Skeletal muscle tissue (tissue), 4 donors: ENCODE measurements around the gene U2AF2. TPM values are rescaled to one million over a fixed set of nuclear protein-coding genes. Genes with fewer than 3 reads are reported as not detected.

Experiments
- H3K27ac ChIP-seq: one replicate; pipeline ENCODE4 v1.7.0; 2013; ENCODE audit warnings: mild to moderate bottlenecking, low read depth, low read length, inconsistent platforms
- H3K27me3 ChIP-seq, 3 donors: one replicate each; pipeline ENCODE4 v1.7.0; 2013; ENCODE audit warnings: low read length in 3 of 3; ENCODE audit not compliant: control insufficient read depth in 3 of 3, insufficient read depth in 3 of 3
- H3K36me3 ChIP-seq, 3 donors: one replicate each; pipeline ENCODE4 v1.7.0; 2013; ENCODE audit warnings: low read length in 3 of 3; ENCODE audit not compliant: control insufficient read depth in 3 of 3, insufficient read depth in 3 of 3
- H3K4me1 ChIP-seq, 3 donors: one replicate each; pipeline ENCODE4 v1.7.0; 2013; ENCODE audit warnings: low read length in 3 of 3, mild to moderate bottlenecking in 3 of 3; ENCODE audit not compliant: control insufficient read depth in 3 of 3, insufficient read depth in 3 of 3
- H3K4me3 ChIP-seq, 3 donors: one replicate each; pipeline ENCODE4 v1.7.0; 2013; ENCODE audit warnings: low read length in 3 of 3
- H3K9ac ChIP-seq, 3 donors: one replicate each; pipeline ENCODE4 v1.7.0; 2013; ENCODE audit warnings: low read length in 3 of 3, mild to moderate bottlenecking in 3 of 3, moderate library complexity in 2 of 3, low read depth in 1 of 3
- H3K9me3 ChIP-seq, 3 donors: one replicate each; pipeline ENCODE4 v1.7.0; 2013; ENCODE audit warnings: low read length in 3 of 3; ENCODE audit not compliant: control insufficient read depth in 3 of 3
- total RNA-seq: library from RNA; depleted of rRNA; stranded (reverse); fragments of >200 nt; gene quantifications from one replicate; pipeline ENCODE4 v1.2.3, GENCODE V29; 2014
- donor health status: Osteomylitis.

U2AF2 gene
- total RNA-seq, 1 donor from 2014 or later = 52.2 TPM

DNA sequence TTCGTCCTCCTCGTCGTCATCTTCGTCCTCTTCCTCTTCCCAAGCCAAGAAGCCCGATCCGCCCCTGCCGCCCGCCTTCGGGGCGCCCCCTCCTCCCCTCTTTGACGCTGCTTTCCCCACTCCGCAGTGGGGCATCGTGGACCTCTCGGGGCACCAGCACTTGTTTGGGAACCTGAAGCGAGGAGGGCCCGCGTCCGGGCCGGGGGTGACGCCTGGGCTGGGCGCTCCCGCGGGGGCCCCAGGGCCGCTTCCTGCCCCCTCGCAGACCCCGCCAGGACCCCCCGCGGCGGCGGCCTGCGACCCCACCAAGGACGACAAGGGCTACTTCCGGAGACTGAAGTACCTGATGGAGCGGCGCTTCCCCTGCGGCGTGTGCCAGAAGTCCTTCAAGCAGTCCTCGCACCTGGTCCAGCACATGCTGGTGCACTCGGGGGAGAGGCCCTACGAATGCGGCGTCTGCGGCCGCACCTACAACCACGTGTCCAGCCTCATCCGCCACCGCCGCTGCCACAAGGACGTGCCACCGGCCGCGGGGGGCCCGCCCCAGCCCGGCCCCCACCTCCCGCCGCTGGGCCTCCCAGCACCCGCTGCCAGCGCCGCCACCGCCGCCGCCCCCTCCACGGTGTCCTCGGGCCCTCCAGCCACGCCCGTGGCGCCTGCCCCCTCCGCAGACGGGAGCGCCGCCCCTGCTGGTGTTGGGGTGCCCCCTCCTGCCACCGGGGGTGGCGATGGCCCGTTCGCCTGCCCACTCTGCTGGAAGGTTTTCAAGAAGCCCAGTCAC lies 40.7 kb upstream of the U2AF2 start:
- Histone ChIP-seq H3K27me3 (no peaks in the 10 kb centered on the region), H3K9me3 (no peaks in the 10 kb centered on the region), H3K4me1 (peaks cover 32 to 42% (median 38%) of the 10 kb centered on the region in 3 donors), H3K36me3 (peaks cover 22 to 34% (median 29%) of the 10 kb centered on the region in 3 donors), H3K27ac (no peak overlapping the region), H3K9ac (no peak overlapping the region), H3K4me3 (no peak overlapping the region)

DNA sequence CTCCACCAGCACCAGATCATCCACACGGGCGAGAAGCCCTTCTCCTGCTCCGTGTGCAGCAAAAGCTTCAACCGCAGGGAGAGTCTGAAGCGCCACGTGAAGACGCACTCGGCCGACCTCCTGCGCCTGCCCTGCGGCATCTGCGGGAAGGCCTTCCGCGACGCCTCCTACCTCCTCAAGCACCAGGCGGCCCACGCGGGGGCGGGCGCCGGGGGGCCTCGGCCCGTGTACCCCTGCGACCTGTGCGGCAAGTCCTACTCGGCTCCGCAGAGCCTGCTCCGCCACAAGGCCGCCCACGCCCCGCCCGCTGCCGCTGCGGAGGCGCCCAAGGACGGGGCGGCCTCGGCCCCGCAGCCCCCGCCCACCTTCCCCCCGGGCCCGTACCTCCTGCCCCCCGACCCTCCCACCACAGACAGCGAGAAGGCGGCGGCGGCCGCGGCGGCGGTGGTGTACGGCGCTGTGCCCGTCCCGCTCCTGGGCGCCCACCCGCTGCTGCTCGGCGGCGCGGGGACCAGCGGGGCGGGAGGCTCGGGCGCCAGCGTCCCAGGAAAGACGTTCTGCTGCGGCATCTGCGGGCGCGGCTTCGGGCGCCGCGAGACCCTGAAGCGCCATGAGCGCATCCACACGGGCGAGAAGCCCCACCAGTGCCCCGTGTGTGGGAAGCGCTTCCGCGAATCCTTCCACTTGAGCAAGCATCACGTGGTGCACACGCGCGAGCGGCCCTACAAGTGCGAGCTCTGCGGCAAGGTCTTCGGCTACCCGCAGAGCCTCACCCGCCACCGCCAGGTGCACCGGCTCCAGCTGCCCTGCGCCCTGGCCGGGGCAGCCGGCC lies 39.9 kb upstream of the U2AF2 start:
- Histone ChIP-seq H3K4me3 (no peak overlapping the region), H3K9ac (no peak overlapping the region), H3K9me3 (no peaks in the 10 kb centered on the region), H3K4me1 (peaks cover 37 to 42% (median 39%) of the 10 kb centered on the region in 3 donors), H3K36me3 (peaks cover 15 to 34% (median 21%) of the 10 kb centered on the region in 3 donors), H3K27me3 (no peaks in the 10 kb centered on the region), H3K27ac (no peak overlapping the region)

DNA sequence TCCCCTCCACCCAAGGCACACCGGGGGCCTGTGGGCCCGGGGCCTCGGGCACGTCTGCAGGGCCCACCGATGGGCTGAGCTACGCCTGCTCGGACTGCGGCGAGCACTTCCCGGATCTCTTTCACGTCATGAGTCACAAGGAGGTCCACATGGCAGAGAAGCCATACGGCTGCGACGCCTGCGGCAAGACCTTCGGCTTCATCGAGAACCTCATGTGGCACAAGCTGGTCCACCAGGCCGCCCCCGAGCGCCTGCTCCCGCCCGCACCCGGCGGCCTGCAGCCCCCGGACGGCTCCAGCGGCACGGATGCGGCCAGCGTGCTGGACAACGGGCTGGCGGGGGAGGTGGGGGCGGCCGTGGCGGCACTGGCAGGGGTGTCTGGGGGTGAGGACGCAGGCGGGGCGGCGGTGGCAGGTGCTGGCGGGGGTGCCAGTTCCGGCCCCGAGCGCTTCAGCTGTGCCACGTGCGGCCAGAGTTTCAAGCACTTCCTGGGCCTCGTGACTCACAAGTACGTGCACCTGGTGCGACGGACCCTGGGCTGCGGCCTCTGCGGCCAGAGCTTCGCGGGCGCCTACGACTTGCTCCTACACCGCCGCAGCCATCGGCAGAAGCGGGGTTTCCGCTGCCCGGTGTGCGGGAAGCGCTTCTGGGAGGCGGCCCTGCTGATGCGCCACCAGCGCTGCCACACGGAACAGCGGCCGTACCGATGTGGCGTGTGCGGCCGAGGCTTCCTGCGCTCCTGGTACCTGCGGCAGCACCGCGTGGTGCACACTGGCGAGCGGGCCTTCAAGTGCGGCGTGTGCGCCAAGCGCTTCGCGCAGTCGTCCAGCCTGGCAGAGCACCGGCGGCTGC lies 39.1 kb upstream of the U2AF2 start:
- no peak overlapping the region for H3K4me3 ChIP-seq
- no peaks in the 10 kb centered on the region for H3K27me3 ChIP-seq
- H3K27ac ChIP-seq = no peak overlapping the region
- no peaks in the 10 kb centered on the region for H3K9me3 ChIP-seq
- peaks cover 39 to 44% (median 40%) of the 10 kb centered on the region in 3 donors for H3K4me1 ChIP-seq
- H3K9ac ChIP-seq = no peak overlapping the region
- peaks cover 15 to 31% (median 21%) of the 10 kb centered on the region in 3 donors for H3K36me3 ChIP-seq

DNA sequence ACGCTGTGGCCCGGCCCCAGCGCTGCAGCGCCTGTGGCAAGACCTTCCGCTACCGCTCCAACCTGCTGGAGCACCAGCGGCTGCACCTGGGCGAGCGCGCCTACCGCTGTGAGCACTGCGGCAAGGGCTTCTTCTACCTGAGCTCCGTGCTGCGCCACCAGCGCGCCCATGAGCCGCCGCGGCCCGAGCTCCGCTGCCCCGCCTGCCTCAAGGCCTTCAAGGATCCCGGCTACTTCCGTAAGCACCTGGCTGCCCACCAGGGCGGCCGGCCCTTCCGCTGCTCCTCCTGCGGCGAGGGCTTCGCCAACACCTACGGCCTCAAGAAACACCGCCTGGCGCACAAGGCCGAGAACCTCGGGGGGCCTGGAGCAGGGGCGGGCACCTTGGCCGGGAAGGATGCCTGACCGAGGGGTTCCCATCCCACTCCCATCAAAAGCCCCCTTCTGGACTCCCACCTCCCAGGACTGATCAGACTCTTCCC lies 38.4 kb upstream of the U2AF2 start:
- Histone ChIP-seq H3K27me3 (no peaks in the 10 kb centered on the region), H3K36me3 (peaks cover 17 to 36% (median 26%) of the 10 kb centered on the region in 3 donors), H3K9ac (no peak overlapping the region), H3K27ac (no peak overlapping the region), H3K4me1 (peaks cover 37 to 44% (median 40%) of the 10 kb centered on the region in 3 donors), H3K9me3 (no peaks in the 10 kb centered on the region), H3K4me3 (no peak overlapping the region)

DNA sequence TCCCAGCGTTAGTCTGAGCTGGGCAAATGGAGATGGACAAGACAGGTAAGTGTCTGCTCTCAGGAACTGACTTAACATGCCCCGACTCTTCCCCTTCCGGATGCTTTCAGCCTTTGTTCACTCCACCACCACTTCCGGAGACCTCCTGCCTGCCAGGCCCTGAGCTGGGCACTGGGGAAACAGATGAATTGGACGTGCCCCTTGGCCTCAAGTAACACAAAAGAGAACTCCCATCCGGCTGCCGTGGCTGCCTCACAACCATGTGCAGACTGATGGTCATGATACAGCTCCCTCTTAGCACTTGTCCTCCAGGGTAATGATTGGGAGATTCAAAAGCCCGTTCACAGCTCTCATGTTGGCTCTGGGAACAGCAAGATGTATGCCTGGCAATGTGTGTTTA lies 37.4 kb upstream of the U2AF2 start:
- Histone ChIP-seq H3K27me3 (no peaks in the 10 kb centered on the region), H3K4me3 (no peak overlapping the region), H3K9me3 (no peaks in the 10 kb centered on the region), H3K4me1 (peaks cover 27 to 42% (median 35%) of the 10 kb centered on the region in 3 donors), H3K36me3 (peaks cover 17 to 39% (median 26%) of the 10 kb centered on the region in 3 donors), H3K27ac (no peak overlapping the region), H3K9ac (no peak overlapping the region)

DNA sequence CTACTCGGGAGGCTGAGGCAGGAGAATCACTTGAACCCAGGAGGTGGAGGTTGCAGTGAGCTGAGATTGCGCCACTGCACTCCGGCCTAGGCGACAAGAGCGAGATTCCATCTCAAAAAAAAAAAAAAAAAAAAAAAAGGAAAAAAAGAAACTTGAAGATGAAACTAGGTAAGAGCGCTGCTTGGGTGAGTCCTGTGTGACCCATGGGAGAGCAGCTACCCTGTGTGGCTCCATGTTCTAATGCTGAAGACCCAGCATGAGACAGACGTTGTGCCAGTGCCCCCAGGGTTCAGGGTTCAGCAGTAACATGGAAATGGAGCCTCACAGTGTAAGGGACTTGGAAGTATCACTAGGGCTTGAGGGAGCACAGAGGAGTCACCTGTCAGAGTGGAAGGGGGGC lies 36.4 kb upstream of the U2AF2 start:
- H3K36me3 ChIP-seq = peaks cover 17 to 34% (median 26%) of the 10 kb centered on the region in 3 donors
- no peak overlapping the region for H3K4me3 ChIP-seq
- no peak overlapping the region for H3K27ac ChIP-seq

DNA sequence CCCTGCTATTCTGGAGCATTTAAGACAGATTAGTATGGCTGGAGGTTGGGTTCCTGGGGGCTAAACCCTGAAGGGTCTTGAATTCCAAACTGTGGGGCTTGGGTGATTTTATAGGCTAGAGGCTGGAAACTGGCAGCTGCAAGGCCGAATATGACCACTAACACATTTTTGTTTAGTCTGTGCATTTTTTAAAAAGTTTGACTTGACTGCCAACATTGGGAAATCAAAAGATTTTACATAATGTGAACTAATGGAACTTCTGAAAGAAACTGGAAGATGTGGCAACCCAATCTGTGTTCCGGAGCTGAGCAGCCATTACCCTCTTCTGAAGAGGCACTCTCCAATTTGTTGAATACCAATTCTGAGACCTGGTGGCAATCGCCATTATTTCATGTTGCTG lies 35.5 kb upstream of the U2AF2 start:
- Histone ChIP-seq H3K9me3 (no peaks in the 10 kb centered on the region), H3K27me3 (no peaks in the 10 kb centered on the region), H3K4me3 (no peak overlapping the region), H3K4me1 (peaks cover 32 to 46% (median 42%) of the 10 kb centered on the region in 3 donors), H3K36me3 (peaks cover 17 to 34% (median 26%) of the 10 kb centered on the region in 3 donors), H3K27ac (no peak overlapping the region), H3K9ac (no peak overlapping the region)

More for the DNA sequence above, 36.4 kb upstream of the U2AF2 start:
- H3K9ac ChIP-seq = no peak overlapping the region
- no peaks in the 10 kb centered on the region for H3K27me3 ChIP-seq
- no peaks in the 10 kb centered on the region for H3K9me3 ChIP-seq
- H3K4me1 ChIP-seq = peaks cover 26 to 46% (median 37%) of the 10 kb centered on the region in 3 donors

DNA sequence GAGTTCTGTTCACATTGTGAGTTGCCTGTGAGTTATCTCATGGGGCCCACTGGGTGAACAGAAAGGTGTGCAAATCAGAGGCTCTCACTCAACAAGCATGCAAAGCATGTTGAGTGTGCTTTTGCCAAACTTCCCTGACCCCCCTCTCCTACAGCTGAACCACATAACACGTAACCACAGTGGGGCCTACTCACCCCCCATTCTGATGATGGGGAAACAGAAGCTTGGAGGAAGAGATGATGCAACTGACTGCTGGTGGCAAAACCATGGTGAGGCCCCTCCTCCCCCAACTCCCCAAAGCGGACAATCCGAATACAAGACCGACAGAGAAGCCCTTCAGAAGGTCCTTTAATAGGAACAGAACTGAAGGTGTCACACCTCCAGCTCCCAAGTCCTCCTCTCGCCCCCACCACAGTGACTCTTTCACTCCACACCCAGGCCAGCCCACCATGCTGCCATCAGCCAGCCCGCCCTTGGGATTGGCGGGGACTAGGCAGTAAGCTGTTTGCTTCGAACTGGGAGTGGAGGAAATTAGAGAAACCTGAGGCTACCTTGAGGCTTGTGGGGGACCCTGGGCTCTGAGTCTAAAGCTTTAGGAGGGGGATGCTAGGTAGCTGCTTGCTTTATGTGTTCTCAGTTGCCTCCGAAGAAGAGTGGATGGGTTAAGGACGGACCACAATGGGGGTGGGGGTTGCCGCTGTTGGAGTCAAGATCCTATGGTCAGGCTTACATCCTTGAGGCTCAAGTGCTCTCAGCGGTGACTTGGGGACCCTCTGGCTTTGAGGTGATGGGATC lies 34.2 kb upstream of the U2AF2 start:
- Histone ChIP-seq H3K4me1 (peaks cover 37 to 53% (median 48%) of the 10 kb centered on the region in 3 donors), H3K27ac (peak overlapping the region; percentile 6)

More for the DNA sequence above, 34.2 kb upstream of the U2AF2 start:
- Histone ChIP-seq H3K9ac (peak overlapping the region in 1 of 3 donors; percentile 50), H3K27me3 (no peaks in the 10 kb centered on the region), H3K4me3 (no peak overlapping the region), H3K36me3 (peaks cover 17 to 29% (median 22%) of the 10 kb centered on the region in 3 donors), H3K9me3 (no peaks in the 10 kb centered on the region)
